Uterus (tissue), 2 donors: ENCODE results near the gene CELF4.

Experiments
- POLR2A ChIP-seq, 2 donors: fragments of 450-650 bp; IDR thresholded peaks; one replicate each; pipeline ENCODE4 v1.6.1; 2016; ENCODE audit warnings: antibody characterized with exemption in 2 of 2, mild to moderate bottlenecking in 1 of 2, moderate library complexity in 1 of 2
- TF ChIP-seq, protein P1 (sequence below), 4 experiments: fragments of 200-600 bp in 2 of 4; fragments of 450-650 bp in 2 of 4; sonication (generic) in 2 of 4; IDR thresholded peaks; one replicate each; pipeline ENCODE4 v1.5.1; 2016 to 2019; ENCODE audit warnings: antibody characterized with exemption in 4 of 4, mild to moderate bottlenecking in 2 of 4, moderate library complexity in 1 of 4

DNA sequence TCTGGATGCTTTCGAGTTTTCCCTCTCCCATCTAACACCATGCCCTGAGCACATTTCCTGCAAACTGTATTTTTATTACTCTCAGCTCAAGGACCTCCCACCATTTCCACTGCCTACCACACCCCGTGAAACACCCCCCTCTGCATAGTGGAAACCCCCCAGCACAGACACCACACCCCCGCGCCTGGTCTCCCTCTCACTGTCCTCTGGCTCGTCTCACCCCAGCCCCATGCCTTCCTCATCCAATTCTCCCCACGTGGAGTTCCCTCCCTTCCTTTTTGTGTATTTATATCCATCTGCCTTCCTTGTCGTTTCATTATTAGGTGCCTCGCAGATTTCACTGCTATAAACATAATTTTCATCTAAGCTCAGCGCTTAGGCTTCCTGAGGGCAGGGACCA is 307.5 kb downstream of the CELF4 start:
- TF ChIP-seq POLR2A (IDR thresholded peaks at IDR 0.05), result no peak
- TF ChIP-seq, protein P1, sequence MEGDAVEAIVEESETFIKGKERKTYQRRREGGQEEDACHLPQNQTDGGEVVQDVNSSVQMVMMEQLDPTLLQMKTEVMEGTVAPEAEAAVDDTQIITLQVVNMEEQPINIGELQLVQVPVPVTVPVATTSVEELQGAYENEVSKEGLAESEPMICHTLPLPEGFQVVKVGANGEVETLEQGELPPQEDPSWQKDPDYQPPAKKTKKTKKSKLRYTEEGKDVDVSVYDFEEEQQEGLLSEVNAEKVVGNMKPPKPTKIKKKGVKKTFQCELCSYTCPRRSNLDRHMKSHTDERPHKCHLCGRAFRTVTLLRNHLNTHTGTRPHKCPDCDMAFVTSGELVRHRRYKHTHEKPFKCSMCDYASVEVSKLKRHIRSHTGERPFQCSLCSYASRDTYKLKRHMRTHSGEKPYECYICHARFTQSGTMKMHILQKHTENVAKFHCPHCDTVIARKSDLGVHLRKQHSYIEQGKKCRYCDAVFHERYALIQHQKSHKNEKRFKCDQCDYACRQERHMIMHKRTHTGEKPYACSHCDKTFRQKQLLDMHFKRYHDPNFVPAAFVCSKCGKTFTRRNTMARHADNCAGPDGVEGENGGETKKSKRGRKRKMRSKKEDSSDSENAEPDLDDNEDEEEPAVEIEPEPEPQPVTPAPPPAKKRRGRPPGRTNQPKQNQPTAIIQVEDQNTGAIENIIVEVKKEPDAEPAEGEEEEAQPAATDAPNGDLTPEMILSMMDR (IDR thresholded peaks at IDR 0.05), result no peak
